ENCODE data around the gene PCBP3. TPM values are rescaled to one million over a fixed set of nuclear protein-coding genes. Genes with fewer than 3 reads are reported as not detected.

PCBP3 gene
- total and polyA plus RNA-seq, 2 donors (not counting 3 experiments of a cell fraction or from before 2014, with no cell fraction given), result 0.06 to 1.1 TPM

DNA sequence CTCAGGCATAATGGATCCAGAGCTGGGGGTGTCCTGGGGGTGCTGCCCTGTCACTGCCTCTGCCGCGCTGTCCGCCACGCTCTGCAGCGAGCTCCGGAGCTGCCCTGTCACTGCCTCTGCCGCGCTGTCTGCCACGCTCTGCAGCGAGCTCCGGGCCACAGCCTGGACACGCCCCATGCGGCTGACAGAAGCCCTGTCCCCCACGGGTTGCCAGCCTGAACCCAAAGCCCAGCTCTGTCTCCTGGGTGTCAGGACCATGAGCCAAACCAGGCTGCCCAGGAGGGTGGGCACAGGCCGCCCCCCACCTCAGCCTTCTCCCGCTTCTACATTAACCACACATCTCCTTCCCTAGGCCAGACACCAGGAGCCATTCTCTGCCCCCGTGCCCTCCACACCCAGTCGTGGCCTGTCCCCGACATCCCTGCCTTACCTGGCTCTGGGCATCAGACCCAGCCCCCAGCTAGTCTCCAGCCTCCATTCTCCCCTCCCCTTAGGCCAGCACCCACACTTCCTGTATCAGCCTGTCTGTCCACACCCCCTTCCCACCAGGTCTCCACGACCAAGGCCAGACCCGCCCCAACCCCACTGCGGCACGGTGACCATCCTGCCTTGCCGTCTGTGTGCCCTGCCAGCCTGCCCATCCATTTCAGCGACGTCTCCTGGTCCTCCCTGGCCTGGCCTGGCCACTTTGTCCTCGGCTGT, 265.2 kb downstream of the PCBP3 start:
- Histone ChIP-seq H3K9me3 (replicated peaks; ENCODE audit: control insufficient read depth, insufficient read depth, low read length) (no peaks in the 10 kb centered on the region), H3K36me3 (ENCODE audit: control insufficient read depth in 2 of 2, extremely low read depth in 1 of 2, insufficient read depth in 2 of 2, low read length in 2 of 2) (no peaks in the 10 kb centered on the region), H4K20me1 (replicated peaks; ENCODE audit: control insufficient read depth, extremely low read depth, insufficient read depth, low read length) (no peaks in the 10 kb centered on the region), H3K27me3 (ENCODE audit: control insufficient read depth in 2 of 2, insufficient read depth in 2 of 2, low read length in 2 of 2) (no peaks in the 10 kb centered on the region), H3K4me3 (replicated peaks in 1 of 3; ENCODE audit: insufficient read depth in 1 of 3, low read depth in 1 of 3, low read length in 3 of 3) (no peak overlapping the region), H3K9ac (replicated peaks; ENCODE audit: extremely low read depth, insufficient read depth, low read length) (no peak overlapping the region), H3K27ac (ENCODE audit: insufficient read depth, low read depth, low read length) (no peak overlapping the region), H2AFZ (ENCODE audit: low read depth, low read length) (no peak overlapping the region), H3K9me1 (replicated peaks; ENCODE audit: control insufficient read depth, extremely low read depth, insufficient read depth, low read length) (no peaks in the 10 kb centered on the region), H3K4me1 (ENCODE audit: control insufficient read depth, extremely low read depth, insufficient read depth, low read length) (no peaks in the 10 kb centered on the region), H3K79me2 (ENCODE audit: control insufficient read depth, insufficient read depth, low read length) (no peaks in the 10 kb centered on the region), H3K4me2 (ENCODE audit: insufficient read depth, low read length) (no peak overlapping the region)
- dilution Hi-C loops (cut with MboI; ENCODE audit: extremely low pct_ligation_motif_present, low sequenced_read_pairs) (no loop called here), intact Hi-C loops (cut with micrococcal nuclease) (no loop called here)
- CTCF ChIA-PET, result no interaction called here
- BruUV-seq (replicated peaks), result no TSS peak
- no peak for DNase-seq (ENCODE audit: low read depth, low spot score)
- no peak for FAIRE-seq
- no peak for TF ChIP-seq GATA2 (IDR thresholded peaks at IDR 0.05; ENCODE audit: insufficient read depth, insufficient read length, low read depth, low read length)
- TF ChIP-seq EZH2 (IDR thresholded peaks at IDR 0.05; ENCODE audit: borderline replicate concordance, low read depth, low read length, severe bottlenecking), result no peak
- TF ChIP-seq POLR2AphosphoS5 (IDR thresholded peaks at IDR 0.05; ENCODE audit: insufficient read depth, low read depth, low read length), result no peak
- TF ChIP-seq FOS (IDR thresholded peaks at IDR 0.05; ENCODE audit: borderline replicate concordance, insufficient read depth, low read length), result no peak
- TF ChIP-seq POLR2A (IDR thresholded peaks at IDR 0.05; ENCODE audit: low read depth, low read length), result no peak
- TF ChIP-seq, protein P1, sequence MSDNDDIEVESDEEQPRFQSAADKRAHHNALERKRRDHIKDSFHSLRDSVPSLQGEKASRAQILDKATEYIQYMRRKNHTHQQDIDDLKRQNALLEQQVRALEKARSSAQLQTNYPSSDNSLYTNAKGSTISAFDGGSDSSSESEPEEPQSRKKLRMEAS (IDR thresholded peaks at IDR 0.05; ENCODE audit: insufficient read depth, insufficient read length), result no peak
- TF ChIP-seq, protein P2, sequence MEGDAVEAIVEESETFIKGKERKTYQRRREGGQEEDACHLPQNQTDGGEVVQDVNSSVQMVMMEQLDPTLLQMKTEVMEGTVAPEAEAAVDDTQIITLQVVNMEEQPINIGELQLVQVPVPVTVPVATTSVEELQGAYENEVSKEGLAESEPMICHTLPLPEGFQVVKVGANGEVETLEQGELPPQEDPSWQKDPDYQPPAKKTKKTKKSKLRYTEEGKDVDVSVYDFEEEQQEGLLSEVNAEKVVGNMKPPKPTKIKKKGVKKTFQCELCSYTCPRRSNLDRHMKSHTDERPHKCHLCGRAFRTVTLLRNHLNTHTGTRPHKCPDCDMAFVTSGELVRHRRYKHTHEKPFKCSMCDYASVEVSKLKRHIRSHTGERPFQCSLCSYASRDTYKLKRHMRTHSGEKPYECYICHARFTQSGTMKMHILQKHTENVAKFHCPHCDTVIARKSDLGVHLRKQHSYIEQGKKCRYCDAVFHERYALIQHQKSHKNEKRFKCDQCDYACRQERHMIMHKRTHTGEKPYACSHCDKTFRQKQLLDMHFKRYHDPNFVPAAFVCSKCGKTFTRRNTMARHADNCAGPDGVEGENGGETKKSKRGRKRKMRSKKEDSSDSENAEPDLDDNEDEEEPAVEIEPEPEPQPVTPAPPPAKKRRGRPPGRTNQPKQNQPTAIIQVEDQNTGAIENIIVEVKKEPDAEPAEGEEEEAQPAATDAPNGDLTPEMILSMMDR (IDR thresholded peaks at IDR 0.05; ENCODE audit: extremely low read depth in 1 of 2, insufficient read depth in 1 of 2, low read depth in 1 of 2, low read length in 2 of 2), result no peak
- TF ChIP-seq JUN (IDR thresholded peaks at IDR 0.05; ENCODE audit: borderline replicate concordance, insufficient read depth, insufficient read length, low read depth), result no peak
- TF ChIP-seq MYC (IDR thresholded peaks at IDR 0.05; ENCODE audit: low read depth, low read length), result no peak
- POLR2A ChIA-PET, result no interaction called here

All from endothelial cell of umbilical vein (primary cell).